Stimulated activated CD4-positive, alpha-beta T cell treated with anti-CD3 and anti-CD28 coated beads, Interleukin-2, amount 100 ng/mL, for 24 hours (primary cell): ENCODE data around the gene KIFAP3.

Experiments
- DNase-seq, 2 donors: peaks; one replicate each; pipeline ENCODE4 v3.0.0-alpha.2; 2020

KIFAP3 gene

DNA sequence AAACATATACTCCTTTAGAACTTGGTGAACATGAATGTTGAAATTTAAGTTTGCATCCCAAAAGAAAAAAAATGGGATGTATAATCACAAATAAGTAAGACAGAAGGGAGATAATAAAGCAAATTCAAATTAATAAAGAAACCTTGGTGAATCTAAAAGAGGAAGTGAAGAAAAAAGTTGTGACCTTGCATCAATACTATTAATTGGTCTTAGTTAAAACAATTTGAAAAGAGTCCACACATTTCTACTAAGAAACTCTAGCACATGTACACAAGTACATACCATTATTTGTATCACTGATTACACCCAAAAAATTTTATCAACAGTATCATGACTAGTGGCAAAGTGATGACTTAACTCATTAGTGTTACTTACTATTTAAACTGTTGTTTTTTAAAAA lies 100.4 kb downstream of the KIFAP3 start:
- DNase-seq = no peak

DNA sequence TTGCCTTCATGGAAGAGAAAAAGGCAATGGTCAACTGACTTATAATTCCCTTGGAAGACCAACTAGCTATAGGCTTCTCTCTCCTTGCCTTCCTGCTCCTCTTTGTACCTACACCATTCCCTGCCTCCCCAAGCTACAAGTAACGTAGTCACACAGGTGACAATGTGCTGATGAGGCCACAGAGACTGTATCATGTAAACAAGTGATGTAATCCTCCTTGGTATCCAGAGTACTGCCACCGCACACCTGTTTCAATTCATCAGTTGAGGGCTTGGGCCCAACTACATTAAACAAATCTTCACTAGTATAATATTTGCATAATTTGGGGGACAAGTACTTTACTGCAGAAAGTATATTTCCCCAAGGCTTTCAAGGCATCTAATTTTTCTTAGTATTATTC lies 104.4 kb downstream of the KIFAP3 start:
- DNase-seq = no peak

DNA sequence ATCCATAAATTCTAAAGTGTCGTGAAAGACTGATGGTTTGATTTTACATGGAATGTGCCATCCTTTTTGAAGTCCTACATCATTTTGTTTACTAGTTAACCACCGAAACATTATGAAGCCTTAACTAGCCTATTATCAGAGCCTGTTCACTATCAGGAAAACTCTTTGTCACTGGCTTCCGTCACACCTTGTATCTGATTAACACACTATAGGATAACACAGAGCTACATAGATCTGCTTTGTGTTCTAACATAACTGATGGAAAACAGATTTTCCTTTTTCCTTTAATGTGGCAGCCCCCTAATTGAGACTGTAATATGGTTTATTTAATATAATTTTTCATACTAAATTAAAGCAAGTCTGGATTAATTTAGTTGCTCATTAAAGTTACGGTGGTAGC lies 106.3 kb downstream of the KIFAP3 start:
- no peak for DNase-seq

DNA sequence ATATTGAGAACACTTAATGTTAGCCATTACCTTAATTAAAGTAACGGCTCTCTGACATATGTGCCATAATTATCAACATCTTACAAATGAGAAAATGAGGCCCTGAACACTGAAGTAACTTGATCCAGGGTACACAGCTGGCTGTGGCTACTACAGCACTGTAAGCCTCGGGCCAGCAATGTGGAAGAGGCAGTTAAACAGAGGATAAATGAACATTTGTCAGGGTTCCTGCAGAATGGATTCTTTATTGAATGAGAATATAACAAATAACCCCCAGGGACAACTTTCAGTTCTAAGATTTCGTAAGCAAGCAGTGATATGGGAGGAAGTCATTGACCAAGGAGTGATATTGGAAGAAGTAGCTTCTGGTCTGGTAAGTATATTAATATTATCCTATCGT lies 110.3 kb downstream of the KIFAP3 start:
- DNase-seq = no peak

DNA sequence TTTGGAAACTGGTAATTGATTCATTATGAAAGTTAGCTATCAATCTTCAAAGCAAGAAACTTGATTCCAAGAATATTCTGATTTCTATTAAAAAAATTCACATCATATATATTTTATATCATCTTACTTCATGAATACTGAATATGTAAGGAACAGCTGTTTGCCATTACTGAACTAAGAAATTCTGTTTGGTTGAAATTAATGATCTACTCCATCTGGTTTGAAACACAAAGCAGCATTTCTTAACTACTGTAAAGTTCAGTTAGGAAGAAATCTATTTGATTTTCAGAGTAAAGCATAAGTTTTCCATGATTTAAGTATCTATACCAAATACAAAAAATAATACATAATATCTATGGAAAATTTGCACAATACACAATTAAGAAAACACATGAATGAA lies 114.8 kb downstream of the KIFAP3 start:
- DNase-seq = no peak

DNA sequence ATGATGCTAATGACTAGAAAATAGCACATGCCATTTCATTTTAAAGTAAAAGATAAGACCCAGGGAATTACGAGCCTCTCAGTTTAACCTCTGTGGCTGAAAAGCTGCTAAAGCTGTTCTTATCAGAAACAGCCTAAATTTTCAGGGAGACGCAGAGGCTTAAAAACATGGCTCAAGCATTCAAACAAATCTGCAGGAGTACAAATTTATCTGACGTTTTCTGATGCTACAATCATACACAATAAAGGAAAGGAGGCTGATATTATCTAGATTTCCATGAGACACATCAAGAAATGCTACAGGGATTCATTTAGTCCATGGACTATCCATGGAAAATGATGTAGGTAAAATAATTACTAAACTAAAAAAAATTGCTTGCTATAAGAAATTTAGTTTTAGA lies 115.5 kb downstream of the KIFAP3 start:
- DNase-seq = no peak

DNA sequence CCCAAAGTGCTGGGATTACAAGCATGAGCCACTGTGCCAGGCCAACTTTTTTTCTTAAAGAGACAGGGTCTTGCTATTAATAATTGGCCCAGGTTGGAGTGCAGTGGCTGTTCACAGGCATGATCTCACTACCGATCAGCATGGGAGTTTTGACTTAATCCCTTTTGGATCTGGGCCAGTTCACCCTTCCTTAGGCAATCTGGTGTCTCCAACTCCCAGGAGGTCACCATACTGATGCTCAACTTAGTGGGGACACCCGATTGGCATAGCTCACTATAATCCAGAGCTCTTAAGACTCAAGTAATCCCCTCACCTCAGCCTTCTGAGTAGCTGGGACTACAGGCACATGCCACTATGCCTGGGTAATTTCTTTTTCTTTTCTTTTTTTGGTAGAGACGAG lies 116.6 kb downstream of the KIFAP3 start:
- no peak for DNase-seq

DNA sequence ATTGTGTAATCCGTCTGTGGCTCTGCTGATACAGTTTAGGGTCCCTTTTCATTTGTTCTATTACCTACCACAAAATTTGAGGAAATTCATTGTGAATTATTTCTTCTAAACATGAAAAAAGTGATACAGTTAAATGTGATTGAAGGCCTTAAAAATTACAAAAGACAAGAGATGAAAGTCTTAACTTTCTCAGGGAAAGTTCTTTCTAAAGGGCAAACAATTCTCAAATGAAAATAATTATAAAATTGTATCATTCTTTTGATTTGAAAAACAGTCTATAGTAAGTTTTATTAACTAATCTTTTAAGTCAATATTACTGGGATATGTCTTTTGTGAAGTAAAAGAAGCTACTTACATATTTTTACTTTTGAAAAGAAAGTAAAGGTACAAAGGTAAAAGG lies 123.4 kb downstream of the KIFAP3 start:
- no peak for DNase-seq

DNA sequence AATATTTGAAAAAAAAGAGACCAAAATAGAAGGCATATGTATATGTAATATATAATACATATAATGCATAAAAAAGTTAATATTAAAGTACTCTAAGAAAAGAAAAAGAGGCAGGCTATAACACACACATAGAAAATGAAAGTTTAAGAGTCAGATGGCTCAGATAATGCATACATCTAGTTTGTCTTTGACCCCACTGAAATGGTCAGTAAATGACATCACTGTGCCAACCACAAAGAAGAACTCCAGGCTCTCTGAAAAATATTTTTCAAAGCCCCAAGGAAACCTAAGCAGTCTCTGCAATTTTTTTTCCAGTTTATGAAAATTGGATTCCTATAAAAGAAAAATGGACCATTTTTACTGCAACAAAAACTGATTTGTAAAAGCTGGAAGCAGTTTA lies 125.4 kb downstream of the KIFAP3 start:
- no peak for DNase-seq

DNA sequence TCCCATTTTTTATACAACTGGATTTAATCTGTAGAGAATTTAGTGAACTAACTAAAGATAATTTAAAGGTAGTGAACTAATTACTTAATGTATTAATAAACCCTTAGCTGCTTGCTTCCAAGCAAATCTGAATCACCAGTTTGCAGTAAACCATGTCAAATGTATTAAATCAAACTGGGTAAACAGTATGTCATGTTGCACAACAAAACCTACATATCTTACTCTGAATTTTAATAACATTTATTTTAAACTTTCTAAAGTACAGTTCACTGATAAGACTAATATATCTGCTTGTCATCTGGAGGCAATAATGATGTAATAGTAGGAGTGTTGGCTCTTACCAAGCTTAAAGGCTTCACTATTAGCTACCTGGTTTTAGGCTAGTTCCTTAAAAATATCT lies 128.3 kb downstream of the KIFAP3 start:
- no peak for DNase-seq

DNA sequence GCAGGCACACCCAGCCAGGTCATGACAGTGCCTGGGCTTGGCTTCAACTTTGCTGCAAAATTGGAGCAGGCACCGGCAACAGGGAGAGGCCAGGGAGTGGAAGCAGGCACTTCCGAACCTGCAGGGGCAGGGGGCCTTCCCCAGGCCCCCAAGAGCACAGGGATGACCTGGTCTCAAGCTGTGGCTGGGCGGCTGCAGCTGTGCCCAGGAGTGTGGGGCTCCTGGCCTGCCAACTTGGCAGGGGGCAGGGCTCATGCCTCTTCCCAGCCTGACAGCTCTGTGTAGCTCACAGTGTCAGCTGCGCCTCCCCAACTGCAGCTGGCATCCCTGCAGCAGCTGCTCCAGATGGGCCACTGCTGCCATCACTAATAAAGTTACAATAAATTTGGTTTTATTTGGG lies 129.3 kb downstream of the KIFAP3 start:
- DNase-seq = no peak

DNA sequence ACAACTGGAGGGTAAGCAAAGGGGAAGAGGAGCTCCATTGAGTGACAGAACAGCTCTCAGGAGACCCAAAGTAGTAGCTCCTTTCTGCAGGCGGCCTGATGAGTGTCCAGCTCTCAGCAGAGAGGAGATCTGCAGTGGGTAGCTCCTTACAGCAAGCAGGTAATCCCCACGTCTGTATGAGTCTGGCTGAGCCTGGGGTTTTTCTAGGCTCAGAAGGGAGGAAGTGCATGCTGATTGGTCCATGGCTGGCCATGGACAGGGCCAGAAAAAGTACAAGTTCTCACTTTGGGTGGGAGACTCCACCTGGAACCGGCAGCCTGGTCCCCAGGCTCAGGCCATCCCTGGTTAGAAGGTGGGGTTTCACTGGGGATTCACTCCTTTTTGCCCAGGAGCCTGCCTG lies 129.9 kb downstream of the KIFAP3 start:
- no peak for DNase-seq

DNA sequence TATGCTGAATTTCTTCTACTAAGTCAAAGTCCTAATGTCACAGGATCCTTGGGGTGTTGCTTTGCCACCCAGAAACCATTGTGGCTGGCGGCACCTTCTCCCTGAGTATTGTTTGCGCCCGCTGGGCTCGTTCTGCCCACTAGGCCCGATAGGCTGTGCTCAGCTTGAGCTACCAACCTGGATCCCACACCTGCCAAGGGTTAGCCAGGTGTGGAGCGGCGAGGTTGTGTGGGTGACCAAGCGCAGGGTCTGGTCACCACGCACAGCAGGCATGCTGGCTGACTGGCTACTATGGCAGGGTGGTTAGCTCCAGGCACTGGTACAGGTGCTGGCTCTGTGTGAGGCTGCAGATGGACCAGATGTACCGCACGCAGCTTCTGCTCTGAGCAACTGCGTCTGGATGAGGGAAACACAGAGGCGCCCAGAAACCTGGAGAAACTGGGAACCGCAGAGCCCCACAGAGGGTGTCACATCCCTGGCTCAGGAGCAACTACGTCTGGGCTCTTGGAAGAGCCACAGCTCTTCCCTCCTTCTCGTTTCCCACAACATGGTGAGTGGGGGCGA lies 130.4 kb downstream of the KIFAP3 start:
- DNase-seq = no peak

DNA sequence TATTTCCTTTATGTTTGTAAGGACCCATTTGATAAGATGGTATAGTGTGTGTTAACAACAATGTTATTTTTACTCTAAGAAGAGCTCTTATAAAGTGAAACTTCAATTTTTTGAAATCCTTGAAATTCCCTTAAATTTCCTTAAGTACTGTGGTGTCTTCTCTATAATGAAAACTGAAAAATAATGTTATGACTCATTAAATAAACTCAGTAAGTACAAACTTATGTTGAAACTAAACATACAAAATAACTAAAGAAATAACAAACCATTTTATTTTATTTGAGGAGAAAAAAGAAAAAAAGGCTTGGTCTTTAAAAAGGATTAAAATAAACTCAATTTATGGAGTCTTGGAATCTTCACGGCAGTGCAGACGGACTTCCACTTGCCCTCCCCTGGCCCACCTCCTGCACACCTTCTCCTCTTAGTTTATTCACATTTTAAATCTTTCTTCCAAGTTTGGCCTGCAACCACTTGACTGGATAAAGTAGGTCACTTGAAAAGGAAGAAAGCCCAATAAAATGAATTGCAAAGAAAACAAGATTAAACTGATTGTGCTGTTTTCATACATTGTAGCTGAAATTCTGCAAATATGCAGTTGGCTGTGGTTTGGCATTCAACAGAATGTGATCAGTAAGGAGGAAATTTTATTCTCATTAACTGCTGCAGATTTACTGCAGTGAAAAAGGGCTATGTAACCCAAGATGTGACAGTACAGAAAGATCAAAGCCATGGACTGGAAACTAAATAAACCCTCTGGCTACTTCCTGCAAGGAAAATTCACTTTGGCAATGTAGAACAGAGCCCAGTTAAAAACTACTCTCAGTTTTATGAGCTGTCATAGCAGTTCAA lies 132.3 kb downstream of the KIFAP3 start:
- no peak for DNase-seq

DNA sequence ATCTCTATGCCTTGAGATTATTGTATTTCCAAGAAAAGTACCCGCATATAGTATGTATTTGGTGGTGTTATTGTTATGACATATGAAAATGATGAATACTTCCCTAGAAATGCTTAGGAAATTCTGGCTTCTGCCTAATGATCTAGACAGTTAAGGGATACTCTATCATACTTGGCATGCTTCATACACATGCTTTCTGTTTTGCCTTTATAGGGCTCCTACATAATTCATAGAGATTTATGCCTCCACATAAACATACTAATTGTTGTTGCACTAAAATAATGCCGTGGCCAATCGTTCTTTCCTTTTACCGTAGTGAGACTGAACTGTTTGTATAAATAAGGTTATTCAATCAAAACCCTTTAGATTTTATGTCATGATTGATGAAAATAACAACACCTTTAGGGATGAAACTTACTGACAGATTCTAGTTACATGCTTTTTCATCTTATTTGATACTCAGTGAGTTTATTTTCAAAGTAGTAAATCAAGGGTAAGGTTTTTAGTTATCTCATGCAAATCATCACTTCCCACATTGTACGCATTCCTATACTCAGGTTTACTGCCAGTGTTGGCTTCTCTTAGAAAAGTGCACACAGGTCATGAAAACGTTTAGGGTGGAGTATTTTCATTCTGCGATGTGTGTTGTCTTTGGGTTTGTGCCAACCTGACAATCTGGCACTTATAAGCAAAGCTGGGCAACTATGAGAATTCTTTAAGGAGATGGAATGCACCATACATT lies 140.3 kb downstream of the KIFAP3 start:
- DNase-seq = no peak

DNA sequence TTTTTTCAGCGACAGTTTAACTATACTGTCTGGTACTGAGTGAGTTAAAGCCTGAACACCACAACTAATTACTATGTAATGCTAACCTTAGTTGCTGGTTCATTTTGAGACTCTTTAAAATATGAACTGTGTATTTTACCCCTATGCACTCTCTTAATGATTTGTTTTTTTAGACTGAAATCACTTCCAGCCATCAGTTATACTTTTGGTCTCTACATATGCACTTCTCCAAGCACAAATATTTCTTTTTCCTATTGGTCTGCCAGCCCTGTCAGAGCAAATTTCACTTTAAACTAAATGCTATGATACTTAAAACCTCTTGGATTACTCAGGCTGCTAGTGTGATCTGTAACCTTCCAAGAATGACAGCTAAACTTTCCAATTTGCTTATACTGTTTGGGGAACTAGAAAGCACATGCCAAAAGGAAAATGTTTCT lies 142.7 kb downstream of the KIFAP3 start:
- no peak for DNase-seq

DNA sequence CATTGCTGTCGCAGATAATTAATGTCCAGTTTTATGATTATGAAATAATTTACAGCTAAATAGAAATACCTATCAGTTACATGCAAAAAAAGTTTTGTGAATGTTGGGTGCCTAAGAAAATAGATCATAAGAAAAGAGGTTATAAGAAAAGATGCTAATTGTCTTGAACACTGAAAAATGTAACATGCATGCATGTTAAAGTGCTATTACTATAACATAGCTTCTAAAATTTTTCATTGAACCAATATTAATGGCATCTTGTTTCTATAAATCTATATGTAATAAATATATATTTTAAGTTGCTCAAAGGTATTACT lies 145.3 kb downstream of the KIFAP3 start:
- no peak for DNase-seq

DNA sequence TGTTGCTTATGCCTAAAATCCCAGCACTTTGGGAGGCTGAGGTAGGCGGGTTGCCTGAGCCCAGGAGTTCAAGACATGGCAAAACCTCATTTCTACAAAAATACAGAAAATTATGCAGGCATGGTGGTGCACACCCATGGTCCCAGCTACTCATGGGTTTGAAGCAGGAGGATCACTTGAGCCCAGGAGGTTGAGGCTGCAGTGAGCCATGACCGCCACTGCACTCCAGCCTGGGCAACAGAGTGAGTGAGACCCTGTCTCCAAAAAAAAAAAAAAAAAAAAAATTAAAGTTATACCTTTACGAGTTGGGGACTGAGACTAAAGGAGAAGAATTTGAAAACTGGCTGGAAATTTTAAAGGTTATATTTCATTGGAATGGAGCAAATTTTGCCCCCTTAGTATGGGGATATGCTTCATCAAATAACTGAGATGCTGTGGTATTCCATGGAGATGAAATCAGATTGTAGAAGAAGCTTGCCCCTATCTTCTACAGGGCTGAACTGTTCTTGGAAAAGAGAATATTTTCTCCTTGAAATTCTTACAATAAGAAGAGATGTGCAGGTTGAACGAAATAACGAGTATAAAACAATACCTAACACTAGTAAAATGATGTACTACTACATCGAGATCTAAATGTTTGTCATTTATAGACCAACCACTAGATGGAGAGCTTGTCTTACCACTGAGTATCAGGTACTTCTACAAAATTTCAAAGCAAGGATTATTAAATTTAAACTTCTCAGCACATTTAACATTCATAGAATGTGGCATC lies 145.9 kb downstream of the KIFAP3 start:
- no peak for DNase-seq

DNA sequence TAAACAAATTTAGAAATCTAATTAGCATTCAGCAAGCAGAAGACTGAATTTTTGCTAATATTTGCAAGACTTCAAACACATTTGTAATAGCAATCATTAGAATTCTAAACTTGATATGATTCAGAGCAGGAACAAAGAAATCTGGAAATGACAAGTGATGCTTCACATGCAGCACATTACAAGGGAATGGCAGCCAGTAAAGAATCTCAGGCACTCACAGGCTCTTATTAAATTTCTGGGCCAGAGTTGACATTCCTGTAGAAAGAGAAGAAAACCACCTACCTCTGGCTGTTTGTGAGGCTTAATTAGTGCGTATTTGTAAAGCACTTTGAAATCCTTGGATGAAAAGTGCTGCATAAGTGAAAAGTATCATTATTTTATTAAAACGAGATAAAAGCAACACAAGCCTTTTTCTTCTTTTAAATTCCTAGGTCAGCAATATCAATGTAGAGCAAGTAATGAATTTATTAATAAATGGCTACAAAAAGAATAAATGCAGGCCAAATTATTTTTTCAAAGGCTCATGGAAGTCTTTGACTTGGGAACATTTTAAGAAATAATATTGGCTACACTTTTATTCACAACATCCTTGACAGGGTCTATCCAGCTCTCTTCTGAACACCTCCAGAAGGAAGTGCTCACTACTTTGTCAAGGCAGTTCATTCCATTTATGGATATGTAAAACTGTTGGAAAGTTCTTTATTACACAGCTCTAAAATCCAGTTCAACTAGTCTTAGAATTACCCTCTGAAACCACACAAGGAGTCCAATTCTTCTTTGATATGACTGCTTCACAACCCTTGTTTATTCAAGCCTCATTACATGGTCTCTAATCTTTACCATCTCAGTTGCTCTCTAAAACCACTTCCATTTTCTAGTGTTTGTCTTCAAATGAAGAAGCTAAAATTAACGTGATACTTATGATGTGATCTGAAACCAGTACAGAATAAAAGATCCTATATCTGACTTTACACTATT lies 148.7 kb downstream of the KIFAP3 start:
- no peak for DNase-seq

DNA sequence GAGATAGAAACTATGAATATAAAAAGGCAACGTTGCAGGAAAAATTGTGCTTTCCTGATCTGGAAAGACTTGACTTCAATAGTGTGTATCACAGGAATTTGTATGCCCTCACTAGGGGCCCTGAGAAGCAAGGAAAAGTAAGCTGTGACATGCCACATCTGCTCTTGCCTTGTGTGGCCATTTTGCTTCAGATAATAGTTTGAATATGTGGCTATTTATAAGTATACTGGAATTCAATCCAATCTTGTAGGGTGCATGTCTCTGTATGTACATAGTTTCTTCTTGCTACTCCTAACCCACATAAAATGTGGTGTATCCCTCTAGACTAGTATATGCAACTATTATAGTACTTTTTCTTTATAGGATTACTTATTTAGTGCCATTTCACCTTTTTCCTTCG lies 149.7 kb downstream of the KIFAP3 start:
- no peak for DNase-seq

DNA sequence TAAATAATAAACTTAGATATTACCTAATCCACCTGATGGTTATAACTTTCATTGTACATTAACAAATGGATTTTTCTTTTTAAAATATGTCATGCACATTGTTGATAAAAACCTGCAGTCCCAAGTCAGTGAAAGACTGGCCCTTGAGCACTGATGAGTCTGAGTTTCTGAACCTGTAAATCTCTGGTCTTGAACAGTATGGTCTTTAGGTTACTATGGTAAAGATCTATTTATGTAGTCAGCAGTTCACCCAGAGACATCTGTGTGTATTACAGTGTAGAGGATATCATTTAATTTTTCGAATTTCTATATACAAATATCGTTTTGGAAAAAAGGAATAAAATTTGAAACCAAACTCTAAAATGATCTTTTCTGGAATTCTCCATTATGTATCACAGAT lies 150.4 kb downstream of the KIFAP3 start:
- no peak for DNase-seq

DNA sequence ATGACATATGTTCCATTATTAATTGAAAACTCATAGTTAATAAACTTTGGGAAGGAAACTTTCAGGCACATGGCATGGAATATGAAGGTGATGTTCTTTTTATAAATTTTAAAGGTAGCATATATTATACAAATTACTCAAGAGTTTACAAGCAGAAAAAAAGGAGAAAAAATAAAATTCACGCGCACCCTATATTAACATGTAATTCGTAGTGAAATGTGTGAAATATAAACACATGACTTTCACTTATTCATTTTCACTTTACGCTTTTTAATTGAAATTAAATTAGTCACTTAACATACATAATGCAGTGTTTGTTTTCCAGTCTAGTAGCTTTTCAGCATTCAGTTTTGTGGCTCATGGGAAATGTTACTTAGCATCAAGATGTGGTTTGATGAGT lies 153.4 kb downstream of the KIFAP3 start:
- DNase-seq = no peak
